HepG2 (cell line): ENCODE measurements around the gene LINGO1. TPM values are rescaled to one million over a fixed set of nuclear protein-coding genes. Genes with fewer than 3 reads are reported as not detected.

ENCODE experiments used
- ATAC-seq: fragments of 200-7000 bp; cut with Tn5 transposase; 3 replicates; pipeline ENCODE4 v1.9.1; 2020; ENCODE audit warnings: mild to moderate bottlenecking, moderate library complexity
- BruUV-seq: library from RNA; stranded (reverse); fragments of 400-500 nt; replicated peaks from 2 replicates; lab custom pipeline; 2021; lab: Mats Ljungman, UMichigan
- CTCF ChIA-PET: fragments of 300-600 bp; formaldehyde crosslinking; extraction: SDS; loops from one replicate; lab custom pipeline; 2021; ENCODE audit warnings: low total read pairs, inconsistent platforms, low intra/inter-chr PET ratio; lab: Yijun Ruan, JAX
- POLR2A ChIA-PET: fragments of 350-600 bp; sonication (Branson Sonifier 250); formaldehyde crosslinking; loops from one replicate; lab custom pipeline; 2020; ENCODE audit warnings: antibody characterized with exemption, inconsistent platforms; lab: Yijun Ruan, JAX
- DNase-seq: peaks from one replicate; pipeline ENCODE4 v3.0.0-alpha.2; 2015; ENCODE audit warnings: low spot score
- FAIRE-seq: peaks from 3 replicates; lab custom pipeline; 2011; peaks lifted over from hg19 to GRCh38; lab: Jason Lieb, UNC
- H2AFZ ChIP-seq: one replicate; pipeline ENCODE4 v1.6.1; 2011; ENCODE audit warnings: low read length, inconsistent platforms
- H3K27ac ChIP-seq: fragments of 300-600 bp; 3 replicates; pipeline ENCODE4 v1.8.0; 2011; ENCODE audit warnings: mixed run types, mild to moderate bottlenecking, mixed read lengths, low read length, inconsistent platforms; ENCODE audit not compliant: insufficient read depth; ENCODE audit errors: extremely low read length
- H3K27me3 ChIP-seq, 2 experiments: fragments of 200-600 bp in 1 of 2; 2 replicates in 1 of 2; 3 replicates in 1 of 2; pipeline versions ENCODE4 v1.6.0 to v1.8.0; 2011; ENCODE audit warnings: low read length in 2 of 2, mild to moderate bottlenecking in 2 of 2, moderate library complexity in 2 of 2, inconsistent platforms in 1 of 2; ENCODE audit not compliant: insufficient read depth in 2 of 2, control insufficient read depth in 1 of 2
- H3K36me3 ChIP-seq, 2 experiments: fragments of 200-600 bp in 1 of 2; replicated peaks in 1 of 2; 2 replicates in 1 of 2; 3 replicates in 1 of 2; pipeline versions ENCODE4 v1.5.1 to v1.8.0; 2011; ENCODE audit warnings: low read length in 2 of 2, inconsistent platforms in 1 of 2; ENCODE audit not compliant: insufficient read depth in 2 of 2, control insufficient read depth in 1 of 2
- H3K4me1 ChIP-seq: 2 replicates; pipeline ENCODE4 v1.5.1; 2012; ENCODE audit warnings: low read length, inconsistent platforms; ENCODE audit not compliant: insufficient read depth
- H3K4me2 ChIP-seq: 2 replicates; pipeline ENCODE4 v1.6.0; 2011; ENCODE audit warnings: low read depth, low read length, inconsistent platforms
- H3K4me3 ChIP-seq, 3 experiments: fragments of 200-600 bp in 1 of 3; sonication (generic), shearing (Covaris generic) in 1 of 3; replicated peaks in 1 of 3; 2 replicates each; pipeline ENCODE4 v1.5.1; 2011 to 2016; ENCODE audit warnings: low read length in 3 of 3, inconsistent platforms in 2 of 3, low read depth in 2 of 3, mild to moderate bottlenecking in 2 of 3, control low read depth in 1 of 3, mixed read lengths in 1 of 3; ENCODE audit not compliant: insufficient read depth in 1 of 3
- H3K79me2 ChIP-seq: one replicate; pipeline ENCODE4 v1.6.1; 2011; ENCODE audit warnings: low read length, inconsistent platforms; ENCODE audit not compliant: insufficient read depth
- H3K9ac ChIP-seq: 2 replicates; pipeline ENCODE4 v1.6.0; 2011; ENCODE audit warnings: mild to moderate bottlenecking, low read depth, low read length, inconsistent platforms; ENCODE audit not compliant: insufficient read depth
- H3K9me3 ChIP-seq: 2 replicates; pipeline ENCODE4 v1.5.1; 2012; ENCODE audit warnings: mild to moderate bottlenecking, low read length
- H4K20me1 ChIP-seq: 2 replicates; pipeline ENCODE4 v1.6.0; 2011; ENCODE audit warnings: inconsistent platforms, mild to moderate bottlenecking, low read length, moderate library complexity; ENCODE audit not compliant: insufficient read depth
- CENPX ChIP-seq: sonication (generic); formaldehyde crosslinking; IDR thresholded peaks from 2 replicates; pipeline ENCODE4 v1.9.0; 2021; ENCODE audit warnings: mild to moderate bottlenecking, missing genetic modification reagents, moderate library complexity
- FOXO1 ChIP-seq: sonication (generic); formaldehyde crosslinking; IDR thresholded peaks from 2 replicates; pipeline ENCODE4 v1.4.0; 2020; ENCODE audit warnings: missing genetic modification reagents
- PATZ1 ChIP-seq: sonication (generic); formaldehyde crosslinking; IDR thresholded peaks from 2 replicates; pipeline ENCODE4 v1.4.0; 2020; ENCODE audit warnings: missing genetic modification reagents
- POLR2G ChIP-seq: fragments of 200-400 bp; formaldehyde crosslinking; IDR thresholded peaks from 2 replicates; pipeline ENCODE4 v1.6.1; 2018; ENCODE audit warnings: mild to moderate bottlenecking, low read depth, low read length, moderate library complexity
- SKI ChIP-seq: fragments of 450-650 bp; IDR thresholded peaks from one replicate; pipeline ENCODE4 v1.6.1; 2018; ENCODE audit warnings: mild to moderate bottlenecking; ENCODE audit not compliant: partially characterized antibody
- SOX5 ChIP-seq: IDR thresholded peaks from 2 replicates; pipeline ENCODE4 v1.6.1; 2016; ENCODE audit warnings: borderline replicate concordance
- TCF7 ChIP-seq: sonication (generic); IDR thresholded peaks from 2 replicates; pipeline ENCODE4 v1.6.1; 2016; ENCODE audit warnings: antibody characterized with exemption, low read depth
- TP53 ChIP-seq: sonication (generic); formaldehyde crosslinking; conservative IDR thresholded peaks from 2 replicates; pipeline ENCODE4 v1.4.0; 2020; ENCODE audit warnings: missing genetic modification reagents
- ZBTB40 ChIP-seq, 2 experiments: fragments of 450-650 bp in 1 of 2; sonication (generic) in 1 of 2; formaldehyde crosslinking in 1 of 2; IDR thresholded peaks; 2 replicates each; pipeline versions ENCODE4 v1.6.1 to v1.8.0; 2016 to 2022; ENCODE audit warnings: antibody characterized with exemption in 1 of 2, mild to moderate bottlenecking in 1 of 2, missing genetic modification reagents in 1 of 2
- ZNF34 ChIP-seq: sonication (generic); formaldehyde crosslinking; IDR thresholded peaks from 2 replicates; pipeline ENCODE4 v1.4.0; 2020; ENCODE audit warnings: mild to moderate bottlenecking, missing genetic modification reagents, borderline replicate concordance
- ZNF496 ChIP-seq: sonication (generic); formaldehyde crosslinking; IDR thresholded peaks from 2 replicates; pipeline ENCODE4 v1.8.1; 2023; ENCODE audit warnings: mild to moderate bottlenecking, moderate library complexity, missing genetic modification reagents; ENCODE audit not compliant: insufficient replicate concordance
- ZNF766 ChIP-seq: sonication (generic); formaldehyde crosslinking; IDR thresholded peaks from 2 replicates; pipeline ENCODE4 v1.5.0; 2020; ENCODE audit warnings: missing genetic modification reagents, borderline replicate concordance
- WGBS: methylation state at CpG from one replicate; pipeline ENCODE4 v1.1.6; 2017; ENCODE audit warnings: low lambda C conversion rate; 5-methylcytosine and 5-hydroxymethylcytosine counted together
- in situ Hi-C: cut with HindIII; loops from 2 replicates; pipeline ENCODE4 v1.10.0; 2017; ENCODE audit warnings: low pct_unique_long_range_greater_than_20kb; ENCODE audit not compliant: extremely low pct_ligation_motif_present
- intact Hi-C: fragments of 100-400 bp; cut with micrococcal nuclease; formaldehyde crosslinking; loops from one replicate; pipeline ENCODE4 v1.10.0; 2022; ENCODE audit not compliant: unreplicated experiment
- polyA plus RNA-seq, 8 experiments: library from polyadenylated mRNA; depleted of rRNA in 3 of 8; stranded (reverse) in 7 of 8; unstranded in 1 of 8; fragments of >200 nt; fragmentation: Illumina TruSeq in 4 of 8; extraction: Trizol in 4 of 8; gene quantifications; 2 replicates each; pipeline versions ENCODE4 v1.2.1 to v1.2.3, GENCODE V29; 2011 to 2016; ENCODE audit warnings: low read depth in 4 of 8, missing spikeins in 1 of 8, mixed read lengths in 1 of 8; ENCODE audit not compliant: insufficient read depth in 1 of 8
- total RNA-seq, 5 experiments: library from RNA; depleted of rRNA; stranded (reverse); fragments of >200 nt; fragmentation: Illumina TruSeq; extraction: Trizol; gene quantifications; 2 replicates each; pipeline ENCODE4 v1.2.3, GENCODE V29; 2016; ENCODE audit warnings: low read depth in 1 of 5

Gene LINGO1
- total and polyA plus RNA-seq, 2 of the 13 experiments (the other 11 are each of a cell fraction or from before 2014, with no cell fraction given), result 0.07 TPM; not detected in 1

GRCh38 chr15:77565378-77565915 lies 67.3 kb downstream of the LINGO1 start (continued):
- TF ChIP-seq ZBTB40 (IDR thresholded peaks at IDR 0.05) (no peak), ZBTB40 (CRISPR knock-in tag; IDR thresholded peaks at IDR 0.05) (no peak), ZNF766 (CRISPR knock-in tag) (no peak)

- Histone ChIP-seq H2AFZ (no peak overlapping the region), H3K79me2 (no peaks in the 10 kb centered on the region), H3K27me3 (peaks cover 2 to 28% of the 10 kb centered on the region in 2 experiments; a peak in 4 of 5 replicates), H3K9me3 (no peaks in the 10 kb centered on the region), H4K20me1 (no peaks in the 10 kb centered on the region), H3K27ac (no peak overlapping the region), H3K4me3 (no peak overlapping the region), H3K36me3 (no peaks in the 10 kb centered on the region), H3K4me1 (peaks cover 21% of the 10 kb centered on the region), H3K9ac (no peak overlapping the region), H3K4me2 (no peak overlapping the region)
- DNase-seq (no peak), ATAC-seq (no peak), FAIRE-seq (no peak)
- CTCF ChIA-PET, result no interaction called here
- in situ Hi-C loops (no loop called here), intact Hi-C loops (no loop called here)
- BruUV-seq, result no TSS peak
- 42% methylated on average over 9 of the region's 9 CpGs for WGBS
- POLR2A ChIA-PET, result no interaction called here
- TF ChIP-seq ZNF496 (CRISPR knock-in tag), result no peak
- TF ChIP-seq FOXO1, result no peak
- TF ChIP-seq TCF7, result no peak
- no peak for TF ChIP-seq SOX5 (CRISPR knock-in tag)
- TF ChIP-seq PATZ1 (CRISPR knock-in tag), result no peak
- TF ChIP-seq SKI, result no peak
- no peak for TF ChIP-seq TP53 (CRISPR knock-in tag)
- no peak for TF ChIP-seq ZNF34
- no peak for TF ChIP-seq ZNF766 (CRISPR knock-in tag)
- TF ChIP-seq CENPX (CRISPR knock-in tag), result no peak
- TF ChIP-seq POLR2G, result no peak
Measured at GRCh38 chr15:77564938-77565337, 67.8 kb downstream of the LINGO1 start.
